ENCODE measurements around the gene CUX1.

Gene CUX1

DNA sequence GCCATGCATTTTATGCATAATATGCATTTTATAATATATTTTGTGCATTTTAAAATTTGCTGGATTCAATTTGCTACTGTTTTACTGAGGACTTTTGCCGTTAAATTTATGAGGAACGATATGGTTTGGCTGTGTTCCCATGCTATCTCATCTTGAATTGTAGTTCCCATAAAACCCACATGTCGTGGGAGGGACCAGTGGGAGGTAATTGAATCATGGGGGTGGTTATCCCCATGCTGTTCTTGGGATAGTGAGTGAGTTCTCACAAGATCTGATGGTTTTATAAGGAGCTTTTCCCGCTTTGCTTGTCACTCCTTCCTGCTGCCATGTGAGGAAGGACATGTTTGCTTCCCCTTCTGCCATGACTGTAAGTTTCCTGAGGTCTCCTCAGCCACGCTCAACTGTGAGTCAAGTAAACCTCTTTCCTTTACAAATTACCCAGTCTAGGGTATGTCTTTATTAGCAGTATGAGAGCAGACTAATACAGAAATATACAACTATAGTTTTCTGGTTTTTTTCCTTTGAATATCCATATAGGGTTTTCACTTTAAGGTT lies 267.9 kb downstream of the CUX1 start:
- Mint-ChIP-seq H3K27ac (no peak overlapping the region), H3K9me3 (peaks cover 21% of the 10 kb centered on the region), H3K27me3 (no peaks in the 10 kb centered on the region), H3K4me1 (peaks cover 3% of the 10 kb centered on the region), H3K4me3 (no peak overlapping the region), H3K36me3 (ENCODE audit: low read depth) (peaks cover 36% of the 10 kb centered on the region)
- DNase-seq (no peak), ATAC-seq (no peak)

- H3K9me3 Mint-ChIP-seq: peaks cover 21% of the 10 kb centered on the region
- H3K27me3 Mint-ChIP-seq: no peaks in the 10 kb centered on the region
- H3K4me3 Mint-ChIP-seq: no peak overlapping the region
- H3K36me3 Mint-ChIP-seq (ENCODE audit: low read depth): peaks cover 23% of the 10 kb centered on the region
- DNase-seq: no peak
- H3K27ac Mint-ChIP-seq: no peak overlapping the region
- no peak for ATAC-seq
- H3K4me1 Mint-ChIP-seq: peaks cover 4% of the 10 kb centered on the region
These were observed 272.0 kb downstream of the CUX1 start for GRCh38 chr7:102089175-102090098.

DNA sequence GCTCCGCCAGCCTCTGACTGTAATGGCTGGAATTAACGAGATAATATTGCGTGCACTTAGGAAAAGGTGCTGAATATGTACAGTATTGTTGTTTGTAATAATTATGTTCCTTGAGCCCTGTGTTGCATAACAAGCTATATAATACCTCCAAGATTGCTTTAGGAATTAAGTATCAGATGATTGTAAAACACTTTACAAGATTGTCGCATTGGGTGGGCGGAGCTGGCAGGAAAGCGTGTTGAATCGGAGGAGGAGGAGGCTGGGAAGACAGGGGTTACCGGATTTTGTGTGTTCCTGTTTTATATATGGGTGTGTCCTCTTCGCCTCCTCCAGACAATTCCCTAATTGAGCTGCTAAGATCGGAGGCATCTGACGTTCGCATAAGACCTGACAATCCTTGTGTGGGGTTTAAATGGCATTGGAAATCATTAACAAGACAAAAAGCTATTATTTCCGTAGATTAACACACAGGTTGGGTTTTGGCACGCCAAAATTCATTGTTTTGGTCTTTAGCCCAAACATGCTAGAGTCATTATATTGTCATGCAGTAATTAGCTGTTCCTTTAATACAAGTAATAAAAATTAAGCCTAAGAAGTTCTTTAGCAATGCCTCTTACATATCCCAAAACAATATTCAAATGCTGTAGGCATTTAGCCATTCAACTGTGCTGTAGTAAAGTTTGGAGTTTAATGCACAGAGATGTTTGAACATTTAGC lies 276.3 kb downstream of the CUX1 start:
- no peaks in the 10 kb centered on the region for H3K27me3 Mint-ChIP-seq
- no peak overlapping the region for H3K27ac Mint-ChIP-seq
- DNase-seq (no peak), ATAC-seq (no peak)
- H3K4me3 Mint-ChIP-seq: no peak overlapping the region
- H3K9me3 Mint-ChIP-seq: peaks cover 11% of the 10 kb centered on the region
- H3K4me1 Mint-ChIP-seq: peaks cover 4% of the 10 kb centered on the region
- peaks cover 10% of the 10 kb centered on the region for H3K36me3 Mint-ChIP-seq (ENCODE audit: low read depth)

- ATAC-seq: no peak
These were observed 276.9 kb downstream of the CUX1 start for GRCh38 chr7:102094316-102094650.

DNA sequence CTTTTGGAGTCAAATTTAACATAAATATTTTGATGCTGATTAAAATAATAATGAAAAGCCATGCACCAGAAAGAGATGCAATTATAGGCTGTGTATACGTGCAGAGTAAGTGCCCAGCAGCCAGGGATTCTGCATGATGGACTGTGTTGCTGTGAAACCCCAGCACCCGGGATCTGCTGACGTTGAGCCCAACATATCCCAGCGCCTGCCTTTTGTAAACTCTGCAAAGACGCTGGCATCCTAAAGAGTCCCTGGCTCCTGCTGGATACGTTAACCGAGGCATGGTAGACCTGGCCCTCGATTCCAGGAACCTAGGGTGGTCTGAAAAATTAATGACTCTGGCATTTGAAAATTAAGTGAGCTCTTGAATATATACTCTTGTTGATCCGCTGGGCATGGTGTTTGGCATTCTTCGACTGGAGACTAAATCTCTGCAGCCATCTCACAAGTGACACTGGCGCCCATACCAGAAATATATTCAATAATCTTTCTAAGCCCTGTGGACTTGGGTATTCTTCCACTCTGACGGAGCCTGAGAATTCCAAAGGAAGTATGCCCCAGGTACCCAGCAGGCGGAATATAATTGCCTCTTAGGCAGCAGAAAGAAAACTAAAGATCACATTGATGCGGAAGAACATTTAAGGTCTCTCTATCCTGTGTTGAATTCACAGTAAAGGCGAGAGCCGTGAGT lies 278.0 kb downstream of the CUX1 start:
- no peak for ATAC-seq
- H3K4me1 Mint-ChIP-seq: peaks cover 2% of the 10 kb centered on the region
- no peaks in the 10 kb centered on the region for H3K9me3 Mint-ChIP-seq
- no peak overlapping the region for H3K4me3 Mint-ChIP-seq
- peaks cover 4% of the 10 kb centered on the region for H3K36me3 Mint-ChIP-seq (ENCODE audit: low read depth)
- DNase-seq: no peak
- H3K27ac Mint-ChIP-seq: no peak overlapping the region
- H3K27me3 Mint-ChIP-seq: no peaks in the 10 kb centered on the region

More at GRCh38 chr7:102094316-102094650, 276.9 kb downstream of the CUX1 start:
- Mint-ChIP-seq H3K27me3 (no peaks in the 10 kb centered on the region), H3K4me1 (peaks cover 4% of the 10 kb centered on the region), H3K4me3 (no peak overlapping the region), H3K27ac (no peak overlapping the region), H3K36me3 (ENCODE audit: low read depth) (peaks cover 5% of the 10 kb centered on the region), H3K9me3 (peaks cover 5% of the 10 kb centered on the region)
- no peak for DNase-seq

DNA sequence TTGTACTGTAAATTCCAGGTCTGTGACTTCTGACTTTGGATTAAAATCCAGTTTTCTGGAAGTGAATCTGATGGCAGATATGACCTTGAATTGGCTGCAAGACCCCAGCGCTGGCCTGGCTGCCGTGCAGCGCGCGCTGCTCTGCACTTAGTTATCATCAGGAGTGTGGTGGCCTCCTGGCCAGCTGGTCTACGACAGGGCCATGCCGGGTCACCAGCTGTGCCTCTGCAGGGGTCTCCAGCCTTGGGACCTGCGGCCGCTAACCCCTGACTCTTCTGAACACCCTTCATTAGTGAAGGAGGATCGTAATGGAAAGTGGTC lies 278.5 kb downstream of the CUX1 start:
- Mint-ChIP-seq H3K4me3 (no peak overlapping the region), H3K36me3 (ENCODE audit: low read depth) (peaks cover 4% of the 10 kb centered on the region), H3K27ac (no peak overlapping the region), H3K4me1 (peaks cover 2% of the 10 kb centered on the region), H3K9me3 (no peaks in the 10 kb centered on the region), H3K27me3 (no peaks in the 10 kb centered on the region)
- DNase-seq: no peak
- no peak for ATAC-seq

DNA sequence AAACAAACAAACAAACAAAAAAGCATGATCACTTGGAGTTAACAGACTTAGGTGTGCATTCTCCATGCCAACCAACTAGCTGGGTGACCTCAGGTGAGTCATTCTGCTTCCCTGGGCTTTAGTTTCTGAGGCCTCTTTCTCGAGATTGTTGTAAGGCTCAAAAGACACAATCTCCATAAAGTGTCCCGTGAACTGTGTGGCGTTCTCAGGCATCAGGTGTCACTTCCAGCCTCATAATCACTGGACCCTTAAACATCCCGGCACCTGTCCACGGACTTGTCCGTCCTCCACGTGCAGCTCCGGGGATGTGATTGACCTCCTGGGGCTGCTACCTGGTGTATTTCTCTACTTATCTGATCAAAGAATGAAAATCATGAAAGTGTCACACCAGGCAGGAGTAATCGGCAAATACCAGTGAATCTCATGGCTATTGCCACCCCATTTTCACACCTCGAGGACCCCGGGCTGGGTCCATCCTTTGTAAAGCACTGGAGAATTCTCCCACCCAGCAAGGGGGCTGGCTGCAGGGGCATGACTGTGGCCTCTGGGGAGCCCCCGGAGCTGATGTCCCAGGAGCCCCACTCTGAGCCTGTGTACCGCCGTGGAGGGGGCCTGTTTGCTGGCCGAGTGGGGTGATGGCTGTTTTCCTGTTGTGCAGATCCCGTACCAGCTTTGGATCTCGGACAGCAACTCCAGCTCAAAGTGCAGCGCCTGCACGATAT lies 279.4 kb downstream of the CUX1 start:
- no peaks in the 10 kb centered on the region for H3K9me3 Mint-ChIP-seq
- H3K4me3 Mint-ChIP-seq: no peak overlapping the region
- no peaks in the 10 kb centered on the region for H3K27me3 Mint-ChIP-seq
- no peak for DNase-seq
- peaks cover 2% of the 10 kb centered on the region for H3K4me1 Mint-ChIP-seq
- no peak overlapping the region for H3K27ac Mint-ChIP-seq
- ATAC-seq: no peak
- H3K36me3 Mint-ChIP-seq (ENCODE audit: low read depth): peaks cover 4% of the 10 kb centered on the region

DNA sequence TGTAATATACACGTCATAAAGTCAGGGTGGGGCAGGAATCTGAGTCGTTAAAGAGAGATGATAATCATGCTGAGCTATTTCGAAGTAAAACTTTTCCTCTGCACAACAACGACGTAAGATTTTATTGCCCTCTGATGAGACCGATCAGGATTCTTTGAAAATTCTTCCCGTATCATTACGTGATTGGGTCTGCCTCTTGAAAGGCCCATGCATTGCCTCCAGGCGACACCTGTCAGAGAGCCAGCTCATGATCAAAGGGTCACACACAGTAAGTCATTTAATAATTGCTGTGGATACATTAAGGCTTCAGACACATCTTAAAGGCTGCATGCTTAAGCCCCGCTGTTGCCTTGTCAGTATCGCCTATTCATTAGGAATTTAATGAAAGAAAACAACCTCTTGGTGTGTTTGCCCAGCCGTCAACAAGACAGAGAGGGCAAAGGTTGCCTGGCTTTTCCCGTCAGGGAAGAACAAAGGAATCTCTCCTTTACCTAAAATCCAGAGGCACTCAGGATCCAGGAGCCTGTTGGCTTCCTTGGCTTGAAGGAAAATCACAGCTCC lies 280.3 kb downstream of the CUX1 start:
- no peaks in the 10 kb centered on the region for H3K4me1 Mint-ChIP-seq
- H3K27ac Mint-ChIP-seq: no peak overlapping the region
- H3K27me3 Mint-ChIP-seq: no peaks in the 10 kb centered on the region
- ATAC-seq: no peak
- no peak for DNase-seq
- H3K4me3 Mint-ChIP-seq: no peak overlapping the region
- no peaks in the 10 kb centered on the region for H3K9me3 Mint-ChIP-seq
- peaks cover 4% of the 10 kb centered on the region for H3K36me3 Mint-ChIP-seq (ENCODE audit: low read depth)

- no peaks in the 10 kb centered on the region for H3K27me3 Mint-ChIP-seq
- no peak overlapping the region for H3K27ac Mint-ChIP-seq
- DNase-seq (no peak), ATAC-seq (no peak)
- no peaks in the 10 kb centered on the region for H3K4me1 Mint-ChIP-seq
- no peaks in the 10 kb centered on the region for H3K9me3 Mint-ChIP-seq
- H3K36me3 Mint-ChIP-seq (ENCODE audit: low read depth): peaks cover 4% of the 10 kb centered on the region
- no peak overlapping the region for H3K4me3 Mint-ChIP-seq
These were observed 281.6 kb downstream of the CUX1 start for GRCh38 chr7:102098986-102099385.

- no peak for ATAC-seq
- H3K27me3 Mint-ChIP-seq: no peaks in the 10 kb centered on the region
- H3K9me3 Mint-ChIP-seq: no peaks in the 10 kb centered on the region
- no peaks in the 10 kb centered on the region for H3K4me1 Mint-ChIP-seq
- no peak overlapping the region for H3K27ac Mint-ChIP-seq
- H3K4me3 Mint-ChIP-seq: no peak overlapping the region
- H3K36me3 Mint-ChIP-seq (ENCODE audit: low read depth): peaks cover 4% of the 10 kb centered on the region
- DNase-seq: no peak
These were observed 282.0 kb downstream of the CUX1 start for GRCh38 chr7:102099474-102099873.

DNA sequence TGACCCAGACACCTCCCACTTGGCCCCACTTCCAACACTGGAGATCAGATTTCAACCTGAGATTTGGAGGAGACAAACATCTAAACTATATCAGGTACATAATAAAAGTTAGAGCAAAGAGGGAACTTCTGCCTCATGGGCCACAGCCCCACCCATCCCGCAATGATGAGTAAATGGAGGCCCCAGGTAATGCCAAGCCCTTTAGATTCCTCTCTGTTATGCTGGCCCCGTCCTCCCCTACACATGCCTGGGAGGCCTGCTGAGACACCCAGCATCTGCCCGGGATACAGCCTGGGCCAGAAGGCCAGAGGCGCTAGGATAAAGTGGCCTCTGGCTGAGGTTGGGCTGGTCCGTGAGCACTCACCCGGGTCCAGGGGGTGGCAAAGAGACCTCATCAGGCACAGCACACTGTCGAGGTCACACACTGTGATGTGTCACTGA lies 283.7 kb downstream of the CUX1 start:
- H3K27me3 Mint-ChIP-seq: no peaks in the 10 kb centered on the region
- no peaks in the 10 kb centered on the region for H3K9me3 Mint-ChIP-seq
- no peak for ATAC-seq
- H3K36me3 Mint-ChIP-seq (ENCODE audit: low read depth): peaks cover 4% of the 10 kb centered on the region
- no peak for DNase-seq
- H3K4me1 Mint-ChIP-seq: no peaks in the 10 kb centered on the region
- H3K4me3 Mint-ChIP-seq: no peak overlapping the region
- H3K27ac Mint-ChIP-seq: no peak overlapping the region

DNA sequence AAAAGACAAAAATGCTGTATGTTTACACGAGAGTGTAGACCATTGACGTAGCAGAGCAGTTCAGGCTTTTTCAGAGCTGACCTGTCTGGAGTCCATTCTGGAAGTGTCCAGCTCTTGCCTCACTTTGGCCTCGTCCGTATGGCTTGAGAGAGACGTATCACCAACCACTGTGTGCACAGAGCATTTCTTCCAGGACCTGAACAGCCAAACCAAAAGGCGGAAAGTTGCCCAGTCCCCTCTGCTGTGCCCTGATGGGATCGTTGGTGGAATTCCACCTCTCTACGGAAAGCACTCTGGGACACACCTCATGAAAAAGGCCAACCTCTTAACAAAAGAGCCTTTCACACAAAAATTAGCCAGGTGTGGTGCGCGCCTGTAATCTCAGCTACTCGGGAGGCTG lies 284.5 kb downstream of the CUX1 start:
- Mint-ChIP-seq H3K4me3 (no peak overlapping the region), H3K9me3 (no peaks in the 10 kb centered on the region), H3K27me3 (no peaks in the 10 kb centered on the region), H3K4me1 (no peaks in the 10 kb centered on the region), H3K36me3 (ENCODE audit: low read depth) (peaks cover 4% of the 10 kb centered on the region), H3K27ac (no peak overlapping the region)
- DNase-seq: no peak
- no peak for ATAC-seq

GRCh38 chr7:102103027-102103372 lies 285.6 kb downstream of the CUX1 start:
- Mint-ChIP-seq H3K4me1 (no peaks in the 10 kb centered on the region), H3K36me3 (ENCODE audit: low read depth) (peaks cover 3% of the 10 kb centered on the region), H3K4me3 (no peak overlapping the region), H3K27ac (no peak overlapping the region), H3K27me3 (no peaks in the 10 kb centered on the region), H3K9me3 (no peaks in the 10 kb centered on the region)
- DNase-seq: no peak
- ATAC-seq: no peak

- no peaks in the 10 kb centered on the region for H3K36me3 Mint-ChIP-seq (ENCODE audit: low read depth)
- DNase-seq (no peak), ATAC-seq (no peak)
- H3K4me1 Mint-ChIP-seq: no peaks in the 10 kb centered on the region
- no peaks in the 10 kb centered on the region for H3K9me3 Mint-ChIP-seq
- no peak overlapping the region for H3K4me3 Mint-ChIP-seq
- H3K27ac Mint-ChIP-seq: no peak overlapping the region
- no peaks in the 10 kb centered on the region for H3K27me3 Mint-ChIP-seq
These were observed 286.8 kb downstream of the CUX1 start for GRCh38 chr7:102104245-102104644.

Measured in activated naive CD8-positive, alpha-beta T cell treated with anti-CD3 and anti-CD28 coated beads, Interleukin-2, amount 50 U/mL, for 24 hours (primary cell).